HepG2 (cell line): Measurements from ENCODE around the gene ZMYND12. TPM values are rescaled to one million over a fixed set of nuclear protein-coding genes. Genes with fewer than 3 reads are reported as not detected.

Experiments
- CSRNP1 ChIP-seq: sonication (generic); formaldehyde crosslinking; IDR thresholded peaks from 2 replicates; pipeline ENCODE4 v1.8.1; 2023; ENCODE audit warnings: mild to moderate bottlenecking, missing genetic modification reagents
- DDIT3 ChIP-seq: sonication (generic); formaldehyde crosslinking; IDR thresholded peaks from 2 replicates; pipeline ENCODE4 v1.4.0; 2020; ENCODE audit warnings: mild to moderate bottlenecking, missing genetic modification reagents
- ETV6 ChIP-seq: sonication (generic); formaldehyde crosslinking; conservative IDR thresholded peaks from 2 replicates; pipeline ENCODE4 v1.4.0; 2020; ENCODE audit warnings: missing genetic modification reagents
- HOXA9 ChIP-seq: sonication (generic); formaldehyde crosslinking; IDR thresholded peaks from 2 replicates; pipeline ENCODE4 v1.8.1; 2022; ENCODE audit warnings: missing genetic modification reagents, mild to moderate bottlenecking, moderate library complexity, borderline replicate concordance
- MATR3 ChIP-seq: sonication (generic); formaldehyde crosslinking; IDR thresholded peaks from 2 replicates; pipeline ENCODE4 v1.4.0; 2020; ENCODE audit warnings: missing genetic modification reagents
- PHF8 ChIP-seq: sonication (generic); formaldehyde crosslinking; IDR thresholded peaks from 2 replicates; pipeline ENCODE4 v1.5.0; 2020; ENCODE audit warnings: missing genetic modification reagents
- RAD21 ChIP-seq: fragments of 450-650 bp; formaldehyde crosslinking; IDR thresholded peaks from 2 replicates; pipeline ENCODE4 v1.5.0; 2020; ENCODE audit warnings: mild to moderate bottlenecking
- RORA ChIP-seq: sonication (generic); formaldehyde crosslinking; IDR thresholded peaks from 2 replicates; pipeline ENCODE4 v1.5.0; 2020; ENCODE audit warnings: mild to moderate bottlenecking, missing genetic modification reagents, moderate library complexity
- SMAD9 ChIP-seq: sonication (generic); formaldehyde crosslinking; IDR thresholded peaks from 2 replicates; pipeline ENCODE4 v1.5.1; 2020; ENCODE audit warnings: mild to moderate bottlenecking, missing genetic modification reagents
- SP140L ChIP-seq: sonication (generic); formaldehyde crosslinking; IDR thresholded peaks from 2 replicates; pipeline ENCODE4 v1.4.0; 2020; ENCODE audit warnings: missing genetic modification reagents, borderline replicate concordance
- SRSF4 ChIP-seq: fragments of 200-400 bp; formaldehyde crosslinking; IDR thresholded peaks from one replicate; pipeline ENCODE4 v1.6.1; 2018; ENCODE audit warnings: mild to moderate bottlenecking, low read depth, low read length, moderate library complexity; ENCODE audit not compliant: poor library complexity, severe bottlenecking
- TMF1 ChIP-seq: sonication (generic); formaldehyde crosslinking; IDR thresholded peaks from 2 replicates; pipeline ENCODE4 v1.8.1; 2022; ENCODE audit warnings: low read depth, missing genetic modification reagents
- UBTF ChIP-seq: sonication (generic); formaldehyde crosslinking; IDR thresholded peaks from 2 replicates; pipeline ENCODE4 v1.4.0; 2020; ENCODE audit warnings: mild to moderate bottlenecking, missing genetic modification reagents
- YEATS4 ChIP-seq: sonication (generic); formaldehyde crosslinking; IDR thresholded peaks from 2 replicates; pipeline ENCODE4 v1.4.0; 2020; ENCODE audit warnings: missing genetic modification reagents, borderline replicate concordance
- ZBTB14 ChIP-seq: sonication (generic); formaldehyde crosslinking; IDR thresholded peaks from 2 replicates; pipeline ENCODE4 v1.4.0; 2020; ENCODE audit warnings: missing genetic modification reagents
- ZBTB39 ChIP-seq: sonication (generic); formaldehyde crosslinking; IDR thresholded peaks from 2 replicates; pipeline ENCODE4 v1.5.0; 2020; ENCODE audit warnings: missing genetic modification reagents
- ZFP90 ChIP-seq: sonication (generic); formaldehyde crosslinking; IDR thresholded peaks from 2 replicates; pipeline ENCODE4 v1.8.0; 2022; ENCODE audit warnings: missing genetic modification reagents, mild to moderate bottlenecking, inconsistent platforms, borderline replicate concordance
- ZNF225 ChIP-seq: sonication (generic); formaldehyde crosslinking; IDR thresholded peaks from 2 replicates; pipeline ENCODE4 v1.4.0; 2020; ENCODE audit warnings: mild to moderate bottlenecking, missing genetic modification reagents
- ZNF253 ChIP-seq: sonication (generic); formaldehyde crosslinking; IDR thresholded peaks from 2 replicates; pipeline ENCODE4 v1.8.0; 2022; ENCODE audit warnings: mild to moderate bottlenecking, missing genetic modification reagents, borderline replicate concordance
- ZNF30 ChIP-seq: sonication (generic); formaldehyde crosslinking; IDR thresholded peaks from 2 replicates; pipeline ENCODE4 v1.5.0; 2020; ENCODE audit warnings: mild to moderate bottlenecking, missing genetic modification reagents
- ZNF724P ChIP-seq: sonication (generic); formaldehyde crosslinking; IDR thresholded peaks from 2 replicates; pipeline ENCODE4 v1.8.0; 2022; ENCODE audit warnings: missing genetic modification reagents, borderline replicate concordance
- ZNF878 ChIP-seq: sonication (generic); formaldehyde crosslinking; IDR thresholded peaks from 2 replicates; pipeline ENCODE4 v1.8.1; 2023; ENCODE audit warnings: mild to moderate bottlenecking, missing genetic modification reagents, moderate library complexity
- polyA plus RNA-seq, 8 experiments: library from polyadenylated mRNA; depleted of rRNA in 3 of 8; stranded (reverse) in 7 of 8; unstranded in 1 of 8; fragments of >200 nt; fragmentation: Illumina TruSeq in 4 of 8; extraction: Trizol in 4 of 8; gene quantifications; 2 replicates each; pipeline versions ENCODE4 v1.2.1 to v1.2.3, GENCODE V29; 2011 to 2016; ENCODE audit warnings: low read depth in 4 of 8, missing spikeins in 1 of 8, mixed read lengths in 1 of 8; ENCODE audit not compliant: insufficient read depth in 1 of 8
- total RNA-seq, 5 experiments: library from RNA; depleted of rRNA; stranded (reverse); fragments of >200 nt; fragmentation: Illumina TruSeq; extraction: Trizol; gene quantifications; 2 replicates each; pipeline ENCODE4 v1.2.3, GENCODE V29; 2016; ENCODE audit warnings: low read depth in 1 of 5

ZMYND12 gene
- total and polyA plus RNA-seq, 2 of the 13 experiments (the other 11 are each of a cell fraction or from before 2014, with no cell fraction given): 0.13 to 0.71 TPM

- TF ChIP-seq CSRNP1: no peak
- no peak; the same call in 1 of the 2 replicates for TF ChIP-seq SP140L (CRISPR knock-in tag)
- no peak; the same call in 1 of the 2 replicates for TF ChIP-seq ZNF253
- peak; percentile 51; the same call in 1 of the 2 replicates for TF ChIP-seq ZFP90 (CRISPR knock-in tag)
- no peak for TF ChIP-seq DDIT3 (CRISPR knock-in tag)
- peak; percentile 73; the same call in 1 of the 2 replicates for TF ChIP-seq UBTF (CRISPR knock-in tag)
- peak; percentile 88; the same call in 1 of the 2 replicates for TF ChIP-seq ZNF225 (CRISPR knock-in tag)
- TF ChIP-seq PHF8 (CRISPR knock-in tag): peak; percentile 98
- no peak for TF ChIP-seq SMAD9
- TF ChIP-seq ZBTB14 (CRISPR knock-in tag): peak; percentile 40; the same call in 1 of the 2 replicates
- no peak for TF ChIP-seq ZNF30 (CRISPR knock-in tag)
- peak; percentile 51 for TF ChIP-seq RAD21 (CRISPR knock-in tag)
- peak; percentile 88 for TF ChIP-seq YEATS4
- TF ChIP-seq HOXA9: no peak
- TF ChIP-seq ETV6 (CRISPR knock-in tag): no peak; the same call in 1 of the 2 replicates
- TF ChIP-seq MATR3 (CRISPR knock-in tag): no peak
- TF ChIP-seq ZNF878: no peak
- no peak for TF ChIP-seq RORA (CRISPR knock-in tag)
- no peak for TF ChIP-seq SRSF4
- TF ChIP-seq ZNF724P: no peak; the same call in 1 of the 2 replicates
- peak; percentile 46; the same call in 1 of the 2 replicates for TF ChIP-seq TMF1 (CRISPR knock-in tag)
- no peak for TF ChIP-seq ZBTB39
Measured at GRCh38 chr1:42456010-42456753, at the start of gene ZMYND12, which contains the start of gene PPCS (continued).
